IPS-18a (cell line): ENCODE measurements around the gene VGF.
"Not testable (repeated sequence)": the region's sequence is repeated elsewhere in the genome, so short reads cannot be mapped to it uniquely, and the experiment has no call there.

Source experiments
- H3K27ac ChIP-seq: one replicate; pipeline ENCODE4 v1.5.1; 2013; ENCODE audit warnings: low read length
- H3K27me3 ChIP-seq: one replicate; pipeline ENCODE4 v1.6.1; 2013; ENCODE audit warnings: mild to moderate bottlenecking, low read length; ENCODE audit not compliant: control insufficient read depth, insufficient read depth
- H3K36me3 ChIP-seq: one replicate; pipeline ENCODE4 v1.6.1; 2013; ENCODE audit warnings: low read depth, low read length; ENCODE audit not compliant: control insufficient read depth
- H3K4me1 ChIP-seq: one replicate; pipeline ENCODE4 v1.6.1; 2013; ENCODE audit warnings: low read depth, low read length; ENCODE audit not compliant: control insufficient read depth
- H3K4me3 ChIP-seq: one replicate; pipeline ENCODE4 v1.5.1; 2013; ENCODE audit warnings: low read length
- H3K9ac ChIP-seq: one replicate; pipeline ENCODE4 v1.6.1; 2013; ENCODE audit warnings: mild to moderate bottlenecking, low read length, moderate library complexity
- H3K9me3 ChIP-seq: one replicate; pipeline ENCODE4 v1.6.1; 2013; ENCODE audit warnings: low read depth, low read length; ENCODE audit not compliant: control insufficient read depth

Gene VGF

GRCh38 chr7:101151908-101152651, 13.3 kb downstream of the VGF start:
- Histone ChIP-seq H3K9ac (no peak overlapping the region), H3K36me3 (no peaks in the 10 kb centered on the region), H3K4me3 (no peak overlapping the region), H3K27me3 (peaks cover 8% of the 10 kb centered on the region), H3K27ac (no peak overlapping the region), H3K9me3 (no peaks in the 10 kb centered on the region), H3K4me1 (peaks cover 13% of the 10 kb centered on the region)

DNA sequence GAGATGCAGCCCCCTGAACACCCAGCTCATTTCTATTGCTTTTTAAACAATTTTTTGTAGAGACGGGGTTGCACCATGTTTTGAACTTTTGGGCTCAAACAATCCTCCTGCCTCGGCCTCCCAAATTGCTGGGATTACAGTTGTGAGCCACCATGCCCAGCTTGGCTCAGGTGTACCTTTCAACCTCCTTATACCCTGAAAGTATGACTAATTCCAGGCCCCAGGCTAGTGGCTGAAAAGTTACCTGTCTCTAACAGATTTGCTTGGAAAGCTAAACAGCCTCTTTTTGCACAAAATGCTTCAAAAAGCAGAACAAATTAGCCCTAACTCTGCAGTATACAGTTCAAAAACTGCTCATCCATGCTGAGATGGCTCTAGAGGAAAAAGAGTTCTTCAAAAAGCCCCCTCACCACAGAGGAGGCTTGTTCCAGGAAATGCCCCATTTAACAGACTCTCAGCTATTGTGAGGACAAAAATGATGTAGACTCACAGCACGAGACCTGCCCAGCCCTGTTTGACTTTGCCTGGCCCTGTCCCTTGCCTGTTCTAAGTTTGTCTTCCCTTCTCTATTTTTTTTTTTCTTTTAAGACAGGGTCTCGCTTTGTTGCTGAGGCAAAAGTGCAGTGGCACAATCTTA, 24.5 kb downstream of the VGF start:
- no peaks in the 10 kb centered on the region for H3K9me3 ChIP-seq
- H3K27me3 ChIP-seq, result no peaks in the 10 kb centered on the region
- H3K36me3 ChIP-seq, result no peaks in the 10 kb centered on the region
- H3K4me1 ChIP-seq, result no peaks in the 10 kb centered on the region
- H3K9ac ChIP-seq, result no peak overlapping the region
- no peak overlapping the region for H3K27ac ChIP-seq
- no peak overlapping the region for H3K4me3 ChIP-seq

DNA sequence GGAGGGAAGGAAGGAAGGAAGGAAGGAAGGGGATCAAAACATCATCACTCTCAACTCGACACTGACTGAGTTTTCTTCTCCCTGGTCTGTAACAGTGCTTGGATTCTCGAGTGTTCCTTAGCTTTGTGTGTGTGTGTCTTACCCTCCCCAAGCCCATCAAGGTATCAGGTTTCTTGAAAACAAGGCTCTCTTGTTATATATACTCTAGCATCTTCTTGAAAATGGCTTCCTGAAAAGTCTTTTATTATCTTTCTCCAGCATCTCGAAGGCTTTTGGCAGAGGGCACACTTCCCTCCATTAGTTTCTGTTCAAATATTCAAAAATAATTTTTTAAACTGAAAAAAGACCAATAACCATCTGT, 25.1 kb downstream of the VGF start:
- Histone ChIP-seq H3K4me1 (no peaks in the 10 kb centered on the region), H3K36me3 (no peaks in the 10 kb centered on the region), H3K4me3 (no peak overlapping the region), H3K27ac (no peak overlapping the region), H3K9ac (no peak overlapping the region), H3K9me3 (no peaks in the 10 kb centered on the region), H3K27me3 (no peaks in the 10 kb centered on the region)

- Histone ChIP-seq H3K36me3 (no peaks in the 10 kb centered on the region), H3K4me1 (peaks cover 11% of the 10 kb centered on the region), H3K27ac (no peak overlapping the region), H3K4me3 (no peak overlapping the region), H3K9me3 (no peaks in the 10 kb centered on the region), H3K9ac (no peak overlapping the region), H3K27me3 (no peaks in the 10 kb centered on the region)
These were observed 27.0 kb downstream of the VGF start for GRCh38 chr7:101138213-101138870.

DNA sequence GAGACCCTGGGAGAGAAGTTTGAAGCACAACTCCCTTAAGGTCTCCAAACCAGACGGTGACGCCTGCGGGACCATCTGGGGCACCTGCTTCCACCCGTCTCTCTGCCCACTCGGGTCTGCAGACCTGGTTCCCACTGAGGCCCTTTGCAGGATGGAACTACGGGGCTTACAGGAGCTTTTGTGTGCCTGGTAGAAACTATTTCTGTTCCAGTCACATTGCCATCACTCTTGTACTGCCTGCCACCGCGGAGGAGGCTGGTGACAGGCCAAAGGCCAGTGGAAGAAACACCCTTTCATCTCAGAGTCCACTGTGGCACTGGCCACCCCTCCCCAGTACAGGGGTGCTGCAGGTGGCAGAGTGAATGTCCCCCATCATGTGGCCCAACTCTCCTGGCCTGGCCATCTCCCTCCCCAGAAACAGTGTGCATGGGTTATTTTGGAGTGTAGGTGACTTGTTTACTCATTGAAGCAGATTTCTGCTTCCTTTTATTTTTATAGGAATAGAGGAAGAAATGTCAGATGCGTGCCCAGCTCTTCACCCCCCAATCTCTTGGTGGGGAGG, 27.6 kb downstream of the VGF start:
- Histone ChIP-seq H3K4me3 (no peak overlapping the region), H3K27ac (no peak overlapping the region), H3K9ac (no peak overlapping the region), H3K36me3 (no peaks in the 10 kb centered on the region), H3K9me3 (no peaks in the 10 kb centered on the region), H3K4me1 (peaks cover 11% of the 10 kb centered on the region), H3K27me3 (no peaks in the 10 kb centered on the region)

DNA sequence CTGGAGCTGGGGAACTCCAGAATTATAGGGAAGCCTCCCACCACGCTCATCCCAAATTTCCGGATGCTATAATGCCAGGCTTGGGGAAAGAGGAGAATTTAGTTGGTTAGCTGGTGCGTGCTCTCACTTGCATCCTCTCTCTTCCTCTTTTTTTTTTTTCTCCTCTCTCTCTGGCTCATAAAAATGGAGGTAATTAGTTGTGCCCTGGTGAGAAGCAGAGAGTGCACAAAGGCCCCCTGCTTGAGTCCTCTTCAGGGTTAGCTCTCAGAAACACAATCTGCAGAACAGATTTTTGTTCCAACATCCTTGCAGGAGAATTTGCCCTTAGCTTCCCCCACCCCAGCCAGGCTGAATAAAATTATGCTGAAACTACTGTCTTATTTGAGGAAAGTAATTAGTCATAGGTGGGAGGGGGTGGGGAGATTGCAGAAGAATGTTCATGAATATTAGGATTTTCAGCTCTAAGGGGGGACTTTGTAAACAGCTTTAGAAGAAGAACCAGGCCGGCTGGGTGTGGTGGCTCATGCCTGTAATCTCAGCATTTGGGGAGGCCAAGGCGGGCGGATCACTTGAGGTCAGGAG, 30.9 kb downstream of the VGF start:
- Histone ChIP-seq H3K9ac (no peak overlapping the region), H3K9me3 (no peaks in the 10 kb centered on the region), H3K36me3 (no peaks in the 10 kb centered on the region)

DNA sequence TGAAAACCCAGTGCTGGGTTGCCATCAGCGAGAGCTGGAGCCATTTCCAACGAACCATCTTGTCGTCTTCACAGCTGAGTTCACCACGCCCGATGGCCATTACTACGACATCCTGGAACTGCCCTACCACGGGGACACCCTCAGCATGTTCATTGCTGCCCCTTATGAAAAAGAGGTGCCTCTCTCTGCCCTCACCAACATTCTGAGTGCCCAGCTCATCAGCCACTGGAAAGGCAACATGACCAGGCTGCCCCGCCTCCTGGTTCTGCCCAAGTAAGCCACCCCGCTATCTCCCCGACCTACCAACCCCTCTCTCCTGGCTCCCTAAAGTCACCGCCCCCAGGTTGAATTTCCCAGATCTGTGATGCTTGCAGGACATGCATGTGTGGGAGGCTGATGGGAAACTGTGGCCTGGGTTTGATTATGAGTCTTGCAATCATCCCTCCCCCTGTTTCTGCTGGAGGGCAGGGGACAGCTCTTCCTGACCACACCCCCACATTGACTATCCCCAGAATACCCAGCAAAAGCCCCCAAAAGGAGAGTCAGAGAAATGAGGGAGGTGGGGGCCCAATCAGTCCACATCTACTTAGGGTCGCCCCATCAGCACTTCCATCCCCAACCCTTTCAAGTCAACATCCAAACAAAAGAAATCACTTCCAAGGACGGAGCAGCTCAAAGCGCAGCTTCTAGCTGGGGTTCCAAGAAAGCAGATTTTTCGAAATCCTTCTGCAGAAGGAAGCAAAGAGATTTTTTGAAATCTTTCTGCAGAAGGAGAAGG, 31.6 kb downstream of the VGF start:
- Histone ChIP-seq H3K27me3 (no peaks in the 10 kb centered on the region), H3K9ac (no peak overlapping the region), H3K36me3 (no peaks in the 10 kb centered on the region), H3K4me3 (peak overlapping the region; percentile 5), H3K27ac (no peak overlapping the region), H3K4me1 (peaks cover 11% of the 10 kb centered on the region), H3K9me3 (no peaks in the 10 kb centered on the region)

More for the DNA sequence above, 30.9 kb downstream of the VGF start:
- H3K27me3 ChIP-seq, result no peaks in the 10 kb centered on the region
- no peak overlapping the region for H3K27ac ChIP-seq
- H3K4me3 ChIP-seq, result peak overlapping the region; percentile 5
- H3K4me1 ChIP-seq, result peaks cover 11% of the 10 kb centered on the region

DNA sequence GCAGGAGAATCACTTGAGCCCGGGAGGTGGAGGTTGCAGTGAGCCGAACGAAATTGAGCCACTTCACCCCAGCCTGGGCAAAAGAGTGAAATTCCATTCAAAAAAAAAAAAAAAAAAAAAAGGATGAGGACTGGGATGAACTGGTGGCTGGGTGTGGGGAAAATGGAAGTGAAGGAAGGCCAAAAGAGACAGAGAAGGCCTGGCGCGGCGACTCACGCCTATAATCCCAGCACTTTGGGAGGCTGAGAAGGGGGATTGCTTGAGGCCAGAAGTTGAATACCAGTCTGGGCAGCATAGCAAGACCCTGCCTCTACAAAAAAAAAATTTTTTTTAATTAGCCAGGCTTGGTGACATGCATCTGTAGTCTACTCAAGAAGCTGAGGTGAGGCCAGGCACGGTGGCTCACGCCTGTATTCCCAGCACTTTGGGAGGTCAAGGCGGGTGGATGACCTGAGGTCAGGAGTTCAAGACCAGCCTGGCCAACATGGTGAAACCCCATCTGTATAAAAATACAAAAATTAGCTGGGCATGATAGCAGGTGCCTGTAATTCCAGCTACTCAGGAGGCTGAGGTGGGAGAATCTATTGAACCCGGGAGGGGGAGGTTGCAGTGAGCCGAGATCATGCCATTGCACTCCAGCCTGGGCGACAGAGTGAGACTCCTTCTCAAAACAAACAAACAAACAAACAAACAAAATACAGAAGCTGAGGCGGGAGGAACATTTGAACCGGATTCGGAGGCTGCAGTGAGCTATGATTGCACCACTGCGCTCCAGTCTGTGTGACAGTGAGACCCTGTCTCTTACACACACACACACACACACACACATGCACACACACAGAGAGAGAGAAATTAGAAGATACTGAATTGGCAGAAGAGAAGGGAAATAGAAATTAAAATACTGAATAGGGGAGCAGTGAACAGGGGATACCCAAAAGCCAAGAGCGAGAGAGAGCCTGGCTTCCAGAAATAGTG, 32.5 kb downstream of the VGF start:
- H3K9ac ChIP-seq, H3K4me3 ChIP-seq, H3K27me3 ChIP-seq, H3K27ac ChIP-seq, H3K9me3 ChIP-seq, H3K36me3 ChIP-seq: not testable (repeated sequence)
- H3K4me1 ChIP-seq, result peaks cover 11% of the 10 kb centered on the region

DNA sequence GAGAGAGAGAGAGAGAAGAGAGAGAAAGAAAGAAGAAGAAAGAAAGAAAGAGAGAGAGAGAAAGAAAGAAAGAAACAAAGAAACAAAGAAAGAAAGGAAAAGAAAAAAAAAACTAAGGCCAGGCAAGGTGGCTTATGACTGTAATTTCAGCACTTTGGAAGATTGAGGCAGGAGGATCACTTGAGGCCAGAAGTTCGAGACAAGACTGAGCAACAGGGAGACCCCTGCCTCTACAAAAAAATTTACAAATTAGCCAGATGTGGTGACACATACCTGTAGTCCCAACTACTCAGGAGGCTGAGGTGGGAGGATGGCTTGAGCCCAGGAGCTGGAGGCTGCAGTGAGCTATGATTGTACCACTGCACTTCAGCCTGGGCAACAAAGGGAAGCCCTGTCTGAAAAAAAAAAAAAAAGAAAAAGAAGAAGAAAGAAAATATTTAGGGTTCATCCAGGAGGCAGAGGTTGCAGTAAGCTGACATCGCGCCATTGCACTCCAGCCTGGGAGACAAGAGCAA, 35.7 kb downstream of the VGF start:
- peaks cover 23% of the 10 kb centered on the region for H3K4me1 ChIP-seq
- no peak overlapping the region for H3K9ac ChIP-seq
- no peaks in the 10 kb centered on the region for H3K9me3 ChIP-seq
- H3K36me3 ChIP-seq, result no peaks in the 10 kb centered on the region
- H3K27me3 ChIP-seq, result peaks cover 5% of the 10 kb centered on the region
- no peak overlapping the region for H3K27ac ChIP-seq
- no peak overlapping the region for H3K4me3 ChIP-seq
